PFSK-1 (cell line): ENCODE data around the gene RFX4.

Experiments
- POLR2AphosphoS5 ChIP-seq: IDR thresholded peaks from 2 replicates; pipeline ENCODE4 v1.6.1; 2012; ENCODE audit warnings: low read depth, mild to moderate bottlenecking, control low read depth, low read length, moderate library complexity
- REST ChIP-seq, 2 experiments: IDR thresholded peaks; 2 replicates each; pipeline versions ENCODE4 v1.6.1 to v1.8.0; 2011 to 2012; ENCODE audit warnings: low read depth in 2 of 2, low read length in 2 of 2, control low read depth in 1 of 2, inconsistent platforms in 1 of 2, mild to moderate bottlenecking in 1 of 2, moderate library complexity in 1 of 2; ENCODE audit not compliant: insufficient read depth in 1 of 2
- TAF1 ChIP-seq: IDR thresholded peaks from 2 replicates; pipeline ENCODE4 v1.6.1; 2012; ENCODE audit warnings: low read length, control low read depth, borderline replicate concordance; ENCODE audit not compliant: insufficient read depth

GRCh38 chr12:106717673-106718072, 134.9 kb downstream of the RFX4 start:
- TF ChIP-seq POLR2AphosphoS5 (no peak), REST (IDR thresholded peaks at IDR 0.05; ENCODE audit: insufficient read depth in 1 of 2, low read depth in 2 of 2, low read length in 2 of 2) (no peak), TAF1 (no peak)
